Measurements from ENCODE around the gene JMJD7.

- no peak for TF ChIP-seq CTCF (IDR thresholded peaks at IDR 0.05 in 8 of 11, conservative IDR thresholded peaks at IDR 0.05 in 3 of 11)
- TF ChIP-seq POLR2A (IDR thresholded peaks at IDR 0.05) = no peak
- no peak for TF ChIP-seq POLR2AphosphoS5 (IDR thresholded peaks at IDR 0.05)
Observed at GRCh38 chr15:41853831-41854230, 25.9 kb downstream of the JMJD7 start.
